ENCODE measurements around the gene GPX3. TPM values are rescaled to one million over a fixed set of nuclear protein-coding genes. Genes with fewer than 3 reads are reported as not detected.

GPX3 gene
- total and polyA plus RNA-seq, 9 of the 15 experiments (the other 6 are each of a cell fraction or from before 2014, with no cell fraction given) = 0.25 to 0.86 TPM; not detected in 7

GRCh38 chr5:151051066-151051930 is 30.9 kb downstream of the GPX3 start (continued):
- peak; percentile 95 for TF ChIP-seq REST (IDR thresholded peaks at IDR 0.05; ENCODE audit: borderline replicate concordance)
- TF ChIP-seq REST (CRISPR knock-in tag; IDR thresholded peaks at IDR 0.05; ENCODE audit: low read depth) = no peak
- peak; percentile 86 for TF ChIP-seq ZNF41 (CRISPR knock-in tag; conservative IDR thresholded peaks at IDR 0.05)
- TF ChIP-seq ZNF778 (CRISPR knock-in tag; IDR thresholded peaks at IDR 0.05) = no peak
- TF ChIP-seq SMC3 (conservative IDR thresholded peaks at IDR 0.05; ENCODE audit: insufficient read depth, low read depth, low read length) = peak; percentile 97
- TF ChIP-seq STAG1 (CRISPR knock-in tag; IDR thresholded peaks at IDR 0.05; ENCODE audit: borderline replicate concordance) = peak; percentile 54; the same call in 1 of the 2 replicates
- TF ChIP-seq HLTF (IDR thresholded peaks at IDR 0.05) = no peak
- no peak for TF ChIP-seq ASH1L (IDR thresholded peaks at IDR 0.05; ENCODE audit: borderline replicate concordance, low read depth, partially characterized antibody)
- peak in 1 of 2 experiments; percentile 44; a peak in 1 of 4 replicates for TF ChIP-seq ARNT (IDR thresholded peaks at IDR 0.05)
- peak; percentile 56; the same call in 1 of the 2 replicates for TF ChIP-seq SPI1 (IDR thresholded peaks at IDR 0.05; ENCODE audit: borderline replicate concordance, low read depth, low read length)
- TF ChIP-seq, protein P1, sequence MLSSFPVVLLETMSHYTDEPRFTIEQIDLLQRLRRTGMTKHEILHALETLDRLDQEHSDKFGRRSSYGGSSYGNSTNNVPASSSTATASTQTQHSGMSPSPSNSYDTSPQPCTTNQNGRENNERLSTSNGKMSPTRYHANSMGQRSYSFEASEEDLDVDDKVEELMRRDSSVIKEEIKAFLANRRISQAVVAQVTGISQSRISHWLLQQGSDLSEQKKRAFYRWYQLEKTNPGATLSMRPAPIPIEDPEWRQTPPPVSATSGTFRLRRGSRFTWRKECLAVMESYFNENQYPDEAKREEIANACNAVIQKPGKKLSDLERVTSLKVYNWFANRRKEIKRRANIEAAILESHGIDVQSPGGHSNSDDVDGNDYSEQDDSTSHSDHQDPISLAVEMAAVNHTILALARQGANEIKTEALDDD (IDR thresholded peaks at IDR 0.05) = 0 out of 2 replicates have a peak, but pooled peaks have one; percentile 15
- TF ChIP-seq RAD21 (CRISPR knock-in tag; conservative IDR thresholded peaks at IDR 0.05 in 1 of 2, IDR thresholded peaks at IDR 0.05 in 1 of 2) = peak; percentile 96 to 99
- TF ChIP-seq, protein P2, sequence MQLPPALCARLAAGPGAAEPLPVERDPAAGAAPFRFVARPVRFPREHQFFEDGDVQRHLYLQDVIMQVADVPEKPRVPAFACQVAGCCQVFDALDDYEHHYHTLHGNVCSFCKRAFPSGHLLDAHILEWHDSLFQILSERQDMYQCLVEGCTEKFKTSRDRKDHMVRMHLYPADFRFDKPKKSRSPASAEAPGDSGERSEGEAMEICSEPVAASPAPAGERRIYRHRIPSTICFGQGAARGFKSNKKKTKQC (CRISPR knock-in tag; IDR thresholded peaks at IDR 0.05) = no peak
- no peak for TF ChIP-seq ZNF282 (CRISPR knock-in tag; IDR thresholded peaks at IDR 0.05)
- peak; percentile 91 for TF ChIP-seq ARID2 (IDR thresholded peaks at IDR 0.05)
- peak; percentile 94 to 98 (median 97) for TF ChIP-seq CTCF (IDR thresholded peaks at IDR 0.05 in 2 of 3, conservative IDR thresholded peaks at IDR 0.05 in 1 of 3; ENCODE audit: insufficient read depth in 2 of 3, low read depth in 1 of 3, low read length in 3 of 3)

All from K562 (cell line).